Measurements from ENCODE around the gene GSN.

DNA sequence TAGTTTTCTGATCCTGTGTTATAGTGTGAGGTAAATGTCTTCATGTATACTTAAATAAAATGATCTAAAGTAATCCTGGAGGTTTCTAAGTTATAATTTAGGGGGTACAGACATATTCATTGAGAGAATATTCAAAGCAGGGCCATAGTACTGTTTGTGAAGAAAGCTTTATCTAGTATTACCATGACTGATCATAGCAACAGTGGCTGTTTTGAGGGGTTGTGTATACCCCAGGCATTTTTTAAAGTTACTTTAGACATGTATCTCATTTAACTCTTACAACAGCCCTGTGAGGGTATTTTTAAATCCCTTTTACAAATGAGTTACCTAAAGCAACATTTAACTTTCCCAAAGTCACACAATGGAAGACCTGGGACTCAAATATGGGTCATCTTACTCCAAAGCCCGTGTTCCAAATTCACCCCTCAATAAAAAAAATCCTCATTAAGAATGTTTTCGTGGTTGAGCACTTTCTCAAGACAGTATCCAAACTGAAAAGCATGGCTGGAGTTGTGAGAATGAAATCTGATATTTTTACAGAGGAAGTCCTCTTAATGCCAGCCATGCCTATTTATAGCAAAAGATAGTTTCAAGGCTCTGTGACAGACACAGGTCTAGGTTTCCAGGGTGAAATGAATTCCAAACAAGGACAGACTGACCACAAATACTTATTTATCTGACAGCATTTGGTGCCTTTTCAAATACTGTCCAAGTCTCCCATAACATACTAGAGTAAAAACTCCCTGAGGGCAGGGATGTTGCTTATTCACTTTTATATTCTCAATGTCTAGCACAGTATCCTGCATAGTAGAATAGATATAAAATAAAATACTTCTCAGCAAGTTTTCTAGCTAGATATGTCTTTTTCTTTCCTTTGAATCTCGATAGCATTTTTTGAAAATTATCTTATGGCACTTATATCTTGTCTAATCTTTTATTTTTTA, 91.7 kb downstream of the GSN start:
- TF ChIP-seq, protein P1, sequence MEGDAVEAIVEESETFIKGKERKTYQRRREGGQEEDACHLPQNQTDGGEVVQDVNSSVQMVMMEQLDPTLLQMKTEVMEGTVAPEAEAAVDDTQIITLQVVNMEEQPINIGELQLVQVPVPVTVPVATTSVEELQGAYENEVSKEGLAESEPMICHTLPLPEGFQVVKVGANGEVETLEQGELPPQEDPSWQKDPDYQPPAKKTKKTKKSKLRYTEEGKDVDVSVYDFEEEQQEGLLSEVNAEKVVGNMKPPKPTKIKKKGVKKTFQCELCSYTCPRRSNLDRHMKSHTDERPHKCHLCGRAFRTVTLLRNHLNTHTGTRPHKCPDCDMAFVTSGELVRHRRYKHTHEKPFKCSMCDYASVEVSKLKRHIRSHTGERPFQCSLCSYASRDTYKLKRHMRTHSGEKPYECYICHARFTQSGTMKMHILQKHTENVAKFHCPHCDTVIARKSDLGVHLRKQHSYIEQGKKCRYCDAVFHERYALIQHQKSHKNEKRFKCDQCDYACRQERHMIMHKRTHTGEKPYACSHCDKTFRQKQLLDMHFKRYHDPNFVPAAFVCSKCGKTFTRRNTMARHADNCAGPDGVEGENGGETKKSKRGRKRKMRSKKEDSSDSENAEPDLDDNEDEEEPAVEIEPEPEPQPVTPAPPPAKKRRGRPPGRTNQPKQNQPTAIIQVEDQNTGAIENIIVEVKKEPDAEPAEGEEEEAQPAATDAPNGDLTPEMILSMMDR (IDR thresholded peaks at IDR 0.05): no peak
- peak in 1 of 2 donors; percentile 19 for TF ChIP-seq POLR2A (IDR thresholded peaks at IDR 0.05)

All from adrenal gland (tissue), 5 donors.